Thyroid gland (tissue), 4 donors: ENCODE results near the gene TMEM127. TPM values are rescaled to one million over a fixed set of nuclear protein-coding genes. Genes with fewer than 3 reads are reported as not detected.

Source experiments
- DNase-seq, 2 donors: peaks; one replicate each; pipeline ENCODE4 v3.0.0-alpha.2; 2019
- H3K27ac ChIP-seq, 3 donors: fragments of 200-600 bp; sonication (generic); 1 replicate in 2 of 3; 2 replicates in 1 of 3; pipeline ENCODE4 v1.5.1; 2016 to 2019; ENCODE audit warnings: mild to moderate bottlenecking in 1 of 3, moderate library complexity in 1 of 3
- H3K27me3 ChIP-seq: fragments of 200-600 bp; sonication (generic); one replicate; pipeline ENCODE4 v1.5.1; 2019
- H3K36me3 ChIP-seq, 2 donors: fragments of 200-600 bp; sonication (generic); one replicate each; pipeline ENCODE4 v1.5.1; 2016 to 2019
- H3K4me1 ChIP-seq, 2 donors: fragments of 200-600 bp; sonication (generic); one replicate each; pipeline ENCODE4 v1.5.1; 2017 to 2019
- H3K4me3 ChIP-seq, 3 donors: fragments of 200-600 bp; sonication (generic); replicated peaks in 1 of 3; 1 replicate in 2 of 3; 2 replicates in 1 of 3; pipeline ENCODE4 v1.5.1; 2016; ENCODE audit warnings: mild to moderate bottlenecking in 1 of 3
- H3K9me3 ChIP-seq: fragments of 200-600 bp; sonication (generic); one replicate; pipeline ENCODE4 v1.5.1; 2017
- POLR2A ChIP-seq, 2 donors: fragments of 450-650 bp; IDR thresholded peaks; one replicate each; pipeline ENCODE4 v1.6.1; 2017; ENCODE audit warnings: antibody characterized with exemption in 2 of 2, mild to moderate bottlenecking in 2 of 2, moderate library complexity in 1 of 2
- WGBS, 2 donors: methylation state at CpG; one replicate each; pipeline ENCODE4 v1.1.5; 2017; 5-methylcytosine and 5-hydroxymethylcytosine counted together
- intact Hi-C: fragments of 100-400 bp; cut with DNase I; formaldehyde crosslinking; loops from one replicate; pipeline ENCODE4 v1.15.1; 2023
- total RNA-seq, 4 donors: library from RNA; depleted of rRNA; stranded (reverse); fragments of >200 nt; gene quantifications; one replicate each; pipeline ENCODE4 v1.2.3, GENCODE V29; 2016
- TF ChIP-seq, protein P1 (sequence below), 6 experiments: fragments of 200-600 bp in 3 of 6; fragments of 450-650 bp in 3 of 6; sonication (generic) in 3 of 6; IDR thresholded peaks; one replicate each; pipeline ENCODE4 v1.5.1; 2016 to 2019; ENCODE audit warnings: antibody characterized with exemption in 6 of 6, mild to moderate bottlenecking in 2 of 6, inconsistent platforms in 1 of 6, moderate library complexity in 1 of 6

TMEM127 gene
- total RNA-seq, 4 donors from 2014 or later, result 45.7 to 53.6 (median 48.7) TPM

DNA sequence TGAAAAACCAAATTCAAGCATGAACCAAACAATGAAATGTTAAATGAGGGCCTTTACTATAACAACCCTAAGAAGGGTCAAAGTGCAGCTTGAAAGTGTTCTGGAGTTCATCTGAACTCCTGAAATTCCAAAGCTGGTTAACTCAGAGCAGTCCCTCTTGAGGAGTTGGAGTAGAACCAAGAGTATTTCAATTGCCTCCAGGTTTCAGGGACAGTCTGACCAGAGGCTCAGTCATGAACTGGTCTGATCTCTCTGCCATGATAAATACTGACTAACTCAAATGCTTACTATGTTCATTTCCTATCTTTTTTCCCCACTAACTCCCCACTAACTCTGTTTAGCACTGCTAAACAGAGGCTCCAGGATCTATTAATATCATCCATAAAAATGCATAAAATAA lies 59.9 kb downstream of the TMEM127 start:
- intact Hi-C loops, result no loop called here
- H3K4me1 ChIP-seq, result peaks cover 62% of the 10 kb centered on the region in 2 donors
- peak overlapping the region; percentile 79 to 87 (median 84) for H3K27ac ChIP-seq
- DNase-seq, result peak; percentile 14 to 41
- no peak overlapping the region for H3K4me3 ChIP-seq
- H3K27me3 ChIP-seq, result no peaks in the 10 kb centered on the region
- H3K36me3 ChIP-seq, result no peaks in the 10 kb centered on the region
- no peaks in the 10 kb centered on the region for H3K9me3 ChIP-seq
- peak in 1 of 2 donors; percentile 58 for TF ChIP-seq POLR2A (IDR thresholded peaks at IDR 0.05)
- TF ChIP-seq, protein P1, sequence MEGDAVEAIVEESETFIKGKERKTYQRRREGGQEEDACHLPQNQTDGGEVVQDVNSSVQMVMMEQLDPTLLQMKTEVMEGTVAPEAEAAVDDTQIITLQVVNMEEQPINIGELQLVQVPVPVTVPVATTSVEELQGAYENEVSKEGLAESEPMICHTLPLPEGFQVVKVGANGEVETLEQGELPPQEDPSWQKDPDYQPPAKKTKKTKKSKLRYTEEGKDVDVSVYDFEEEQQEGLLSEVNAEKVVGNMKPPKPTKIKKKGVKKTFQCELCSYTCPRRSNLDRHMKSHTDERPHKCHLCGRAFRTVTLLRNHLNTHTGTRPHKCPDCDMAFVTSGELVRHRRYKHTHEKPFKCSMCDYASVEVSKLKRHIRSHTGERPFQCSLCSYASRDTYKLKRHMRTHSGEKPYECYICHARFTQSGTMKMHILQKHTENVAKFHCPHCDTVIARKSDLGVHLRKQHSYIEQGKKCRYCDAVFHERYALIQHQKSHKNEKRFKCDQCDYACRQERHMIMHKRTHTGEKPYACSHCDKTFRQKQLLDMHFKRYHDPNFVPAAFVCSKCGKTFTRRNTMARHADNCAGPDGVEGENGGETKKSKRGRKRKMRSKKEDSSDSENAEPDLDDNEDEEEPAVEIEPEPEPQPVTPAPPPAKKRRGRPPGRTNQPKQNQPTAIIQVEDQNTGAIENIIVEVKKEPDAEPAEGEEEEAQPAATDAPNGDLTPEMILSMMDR (IDR thresholded peaks at IDR 0.05), result no peak

DNA sequence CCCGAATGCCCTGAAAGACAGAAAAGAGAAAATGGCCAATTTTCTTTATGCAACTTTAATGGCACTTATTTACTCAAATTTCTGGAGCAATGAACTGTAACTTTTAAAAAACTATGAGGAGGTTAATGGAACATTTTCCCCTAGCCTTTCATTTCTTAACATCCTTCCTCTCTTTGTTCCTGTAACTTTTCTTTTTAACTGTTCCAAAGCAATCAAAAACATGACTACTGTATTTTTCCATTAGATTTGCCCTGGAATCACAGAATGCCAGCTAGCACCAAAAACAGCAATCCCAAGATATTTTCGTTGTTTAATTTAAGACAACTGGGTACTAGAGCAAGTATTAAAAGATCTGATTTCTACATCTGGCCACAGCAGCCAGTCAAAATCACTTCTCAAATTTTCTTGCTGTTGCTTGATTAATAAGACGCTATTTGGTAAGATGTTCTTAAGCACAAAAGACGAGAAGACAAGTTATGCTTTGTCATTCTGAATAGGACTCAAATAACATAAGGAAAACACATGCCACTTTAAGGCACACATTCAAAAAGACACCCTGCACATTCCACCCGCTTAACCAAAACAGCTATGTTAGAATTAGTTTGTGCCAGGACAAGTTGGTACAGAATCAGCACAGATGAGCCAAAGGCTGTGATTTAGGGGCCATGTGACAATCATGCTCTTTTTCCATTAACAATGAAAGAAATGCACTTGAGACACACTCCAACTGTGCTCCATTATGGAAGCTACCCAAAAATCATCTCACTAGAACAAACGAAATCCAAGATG lies 60.8 kb downstream of the TMEM127 start:
- TF ChIP-seq POLR2A (IDR thresholded peaks at IDR 0.05), result peak in 1 of 2 donors; percentile 50
- TF ChIP-seq, protein P1 (IDR thresholded peaks at IDR 0.05), result no peak
- no peak overlapping the region for H3K4me3 ChIP-seq

DNA sequence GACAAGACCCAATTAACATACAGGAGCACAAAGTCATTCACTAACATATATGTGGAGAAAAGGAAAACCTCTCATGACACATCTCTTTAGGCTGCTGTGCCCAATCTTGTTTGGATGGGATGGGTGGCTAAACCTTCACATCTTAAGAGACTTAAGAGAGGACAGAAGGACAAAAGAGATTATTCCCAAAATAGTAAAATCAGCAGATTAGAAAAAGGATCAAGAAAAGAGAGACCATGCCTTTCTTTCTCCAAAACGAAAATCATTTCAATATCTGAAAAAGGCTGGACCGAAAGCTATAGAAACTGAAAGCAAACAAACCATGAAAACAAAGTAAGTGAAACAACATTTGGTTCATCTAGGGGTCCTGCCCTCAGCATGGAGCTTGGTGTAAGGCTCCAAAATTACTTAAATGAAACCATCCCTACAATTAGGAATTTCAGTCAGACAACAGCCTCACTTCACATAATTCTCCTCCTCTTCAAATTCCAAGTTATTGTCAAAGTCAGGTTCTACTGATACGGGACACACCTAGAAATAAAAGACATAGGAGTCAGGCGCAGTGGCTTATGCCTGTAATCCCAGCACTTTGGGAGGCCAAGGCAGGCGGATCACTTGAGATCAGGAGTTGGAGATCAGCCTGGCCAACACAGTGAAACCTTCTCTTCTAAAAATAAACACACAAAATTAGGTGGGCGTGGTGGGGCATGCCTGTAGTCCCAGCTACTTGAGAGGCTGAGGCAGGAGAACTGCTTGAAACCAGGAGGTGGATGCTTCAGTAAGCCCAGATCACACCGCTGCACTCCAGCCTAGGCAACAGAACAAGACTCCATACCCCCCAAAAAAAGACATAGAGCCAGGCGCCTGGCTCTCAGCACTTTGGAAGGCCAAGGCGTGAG lies 62.4 kb downstream of the TMEM127 start:
- intact Hi-C loops, result no loop called here
- 79 to 86% methylated on average over 9 of the region's 9 CpGs for WGBS, 2 donors
- H3K36me3 ChIP-seq, result no peaks in the 10 kb centered on the region
- H3K27me3 ChIP-seq, result no peaks in the 10 kb centered on the region
- no peaks in the 10 kb centered on the region for H3K9me3 ChIP-seq
- TF ChIP-seq, protein P1 (IDR thresholded peaks at IDR 0.05), result no peak
- no peak for TF ChIP-seq POLR2A (IDR thresholded peaks at IDR 0.05)
- H3K27ac ChIP-seq, result peak overlapping the region; percentile 51 to 84 (median 79)
- H3K4me1 ChIP-seq, result peaks cover 76 to 78% of the 10 kb centered on the region in 2 donors
- DNase-seq, result peak; percentile 27 to 50
- no peak overlapping the region for H3K4me3 ChIP-seq

More for the DNA sequence above, 60.8 kb downstream of the TMEM127 start:
- WGBS, 2 donors, result 17 to 23% methylated on average over 6 of the region's 6 CpGs
- Histone ChIP-seq H3K27me3 (no peaks in the 10 kb centered on the region), H3K9me3 (no peaks in the 10 kb centered on the region), H3K36me3 (no peaks in the 10 kb centered on the region), H3K4me1 (peaks cover 69 to 71% of the 10 kb centered on the region in 2 donors), H3K27ac (peak overlapping the region; percentile 51 to 84 (median 79))
- intact Hi-C loops, result no loop called here
- DNase-seq, result peak; percentile 58 to 62

DNA sequence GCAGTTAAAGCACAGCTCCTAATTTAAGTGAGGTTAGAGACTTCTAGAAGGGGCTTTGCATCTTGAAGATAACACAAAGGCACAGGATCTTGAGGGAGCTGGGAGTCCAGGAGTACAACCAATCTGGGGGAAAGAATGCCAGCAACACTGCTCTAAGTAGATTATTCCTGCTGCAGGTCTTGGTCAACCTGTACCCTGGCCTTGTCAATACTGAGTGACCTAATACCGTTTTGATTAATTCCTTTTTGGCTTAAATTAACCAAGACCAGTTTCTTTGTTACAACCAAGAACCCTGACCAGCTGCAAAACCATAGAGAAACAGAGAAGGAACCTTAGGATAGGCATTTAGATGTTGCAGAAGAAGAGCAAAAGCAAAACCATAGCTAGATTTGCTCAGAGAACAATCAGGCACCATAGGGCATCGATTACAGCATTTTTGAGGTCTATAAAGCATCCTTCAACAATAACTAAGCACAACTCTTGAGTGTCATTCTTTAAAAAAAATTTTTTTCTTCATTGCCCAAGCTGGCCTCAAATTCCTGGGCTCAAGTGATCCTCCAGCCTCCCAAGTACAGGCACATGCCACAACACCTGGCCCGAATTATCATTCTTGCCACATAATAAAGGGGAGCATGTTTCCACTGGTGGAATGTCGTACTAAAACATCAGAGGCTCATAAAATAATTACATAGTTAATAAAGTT lies 63.5 kb downstream of the TMEM127 start:
- no peak overlapping the region for H3K4me3 ChIP-seq
- H3K9me3 ChIP-seq, result no peaks in the 10 kb centered on the region
- no peaks in the 10 kb centered on the region for H3K27me3 ChIP-seq
- peak; percentile 14 to 30 for DNase-seq
- TF ChIP-seq, protein P1 (IDR thresholded peaks at IDR 0.05), result no peak
- TF ChIP-seq POLR2A (IDR thresholded peaks at IDR 0.05), result no peak
- WGBS, 2 donors, result 59 to 60% methylated on average over 4 of the region's 4 CpGs
- intact Hi-C loops, result no loop called here
- peaks cover 76 to 78% of the 10 kb centered on the region in 2 donors for H3K4me1 ChIP-seq
- peak overlapping the region; percentile 51 to 84 (median 79) for H3K27ac ChIP-seq
- H3K36me3 ChIP-seq, result no peaks in the 10 kb centered on the region
